ENCODE measurements around the gene KCNK5.

DNA sequence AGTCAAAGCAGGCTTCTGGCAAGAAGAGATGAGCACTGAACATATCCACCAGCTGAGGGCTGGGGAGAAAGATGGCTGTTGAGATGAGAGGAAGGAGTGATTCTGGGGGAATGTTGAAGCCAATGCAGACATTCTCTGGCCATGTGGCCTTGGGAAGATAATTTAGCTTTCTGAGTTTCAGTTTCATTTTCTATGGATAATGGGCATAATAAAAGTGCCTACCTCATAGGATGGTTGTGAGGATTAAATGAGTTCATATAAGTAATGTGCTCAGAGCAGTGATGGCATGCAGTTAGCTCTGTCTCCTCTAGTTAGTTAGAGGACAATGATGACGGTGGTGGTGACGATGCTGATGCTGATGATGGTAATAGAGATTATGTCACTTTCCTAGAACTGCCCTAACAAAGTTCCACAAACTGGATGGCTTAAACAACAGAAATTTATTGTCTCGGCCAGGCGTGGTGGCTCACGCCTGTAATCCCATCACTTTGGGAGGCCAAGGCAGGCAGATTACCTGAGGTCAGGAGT is 18.5 kb upstream of the KCNK5 start:
- TF ChIP-seq POLR2A (IDR thresholded peaks at IDR 0.05; ENCODE audit: low read depth, low read length) (no peak), CTCF (IDR thresholded peaks at IDR 0.05; ENCODE audit: extremely low read depth in 1 of 2, insufficient read depth in 1 of 2, low read depth in 1 of 2, low read length in 2 of 2) (no peak), JUN (IDR thresholded peaks at IDR 0.05; ENCODE audit: borderline replicate concordance, insufficient read depth, insufficient read length, low read depth) (no peak), POLR2AphosphoS5 (IDR thresholded peaks at IDR 0.05; ENCODE audit: insufficient read depth, low read depth, low read length) (no peak), MAX (IDR thresholded peaks at IDR 0.05; ENCODE audit: insufficient read depth, insufficient read length) (no peak), GATA2 (IDR thresholded peaks at IDR 0.05; ENCODE audit: insufficient read depth, insufficient read length, low read depth, low read length) (no peak)
